ENCODE measurements around the gene SYT7. TPM values are rescaled to one million over a fixed set of nuclear protein-coding genes. Genes with fewer than 3 reads are reported as not detected.

SYT7 gene
- total RNA-seq, 2 donors from 2014 or later = 8.6 to 12.2 TPM

DNA sequence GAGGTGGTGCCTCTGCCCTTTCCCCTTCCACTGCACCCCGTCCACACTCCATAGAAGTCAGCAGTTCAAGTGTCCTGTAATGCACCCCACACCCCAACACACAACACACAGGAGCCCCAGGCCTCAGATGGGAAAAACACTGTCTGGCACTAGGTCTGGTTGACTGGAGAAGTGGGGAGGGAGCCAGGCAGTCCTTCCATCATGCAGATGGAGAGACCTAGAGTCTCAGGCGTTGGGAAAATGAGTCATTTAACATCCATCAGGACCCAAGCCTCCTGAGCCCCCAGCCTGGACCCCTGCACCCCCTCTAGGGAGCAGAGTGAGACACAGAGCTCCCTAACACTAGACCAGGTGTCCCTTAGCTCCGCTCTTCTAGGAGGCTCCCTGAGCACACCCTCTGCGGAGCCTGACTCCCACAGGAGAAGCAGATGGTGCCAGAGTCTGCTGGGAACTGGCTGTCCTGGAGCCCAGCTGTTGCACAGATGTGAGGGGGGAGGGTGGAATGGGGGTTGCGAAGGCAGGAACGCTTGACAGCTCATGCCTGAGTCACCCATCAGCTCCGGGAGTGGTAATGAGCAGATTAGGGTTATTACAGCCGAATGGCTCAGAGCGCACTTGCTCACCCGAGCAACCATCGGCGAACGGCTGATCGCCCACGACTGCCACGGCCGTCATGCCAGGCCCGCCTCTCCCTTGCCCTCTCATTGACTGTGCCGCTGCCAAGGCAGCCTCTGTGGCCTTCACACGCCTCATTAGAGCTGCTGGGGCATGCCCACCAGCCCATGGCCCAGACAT is 22.1 kb upstream of the SYT7 start:
- H3K27me3 ChIP-seq = no peaks in the 10 kb centered on the region
- WGBS, 2 donors = 45 to 68% methylated on average over 1 to 20 of the region's 20 CpGs
- H3K27ac ChIP-seq = peak overlapping the region in 3 of 4 donors; percentile 30 to 47 (median 40)
- no peak overlapping the region for H3K4me3 ChIP-seq
- ATAC-seq (peak; percentile 69), DNase-seq (peak; percentile 41 to 81 (median 73))
- no peaks in the 10 kb centered on the region for H3K36me3 ChIP-seq (replicated peaks in 1 of 2; ENCODE audit: insufficient read depth in 1 of 2, low read depth in 2 of 2)
- H3K4me1 ChIP-seq = no peaks in the 10 kb centered on the region
- intact Hi-C loops (cut with DNase I) = no loop called here
- H3K9me3 ChIP-seq = no peaks in the 10 kb centered on the region
- TF ChIP-seq, protein P1, sequence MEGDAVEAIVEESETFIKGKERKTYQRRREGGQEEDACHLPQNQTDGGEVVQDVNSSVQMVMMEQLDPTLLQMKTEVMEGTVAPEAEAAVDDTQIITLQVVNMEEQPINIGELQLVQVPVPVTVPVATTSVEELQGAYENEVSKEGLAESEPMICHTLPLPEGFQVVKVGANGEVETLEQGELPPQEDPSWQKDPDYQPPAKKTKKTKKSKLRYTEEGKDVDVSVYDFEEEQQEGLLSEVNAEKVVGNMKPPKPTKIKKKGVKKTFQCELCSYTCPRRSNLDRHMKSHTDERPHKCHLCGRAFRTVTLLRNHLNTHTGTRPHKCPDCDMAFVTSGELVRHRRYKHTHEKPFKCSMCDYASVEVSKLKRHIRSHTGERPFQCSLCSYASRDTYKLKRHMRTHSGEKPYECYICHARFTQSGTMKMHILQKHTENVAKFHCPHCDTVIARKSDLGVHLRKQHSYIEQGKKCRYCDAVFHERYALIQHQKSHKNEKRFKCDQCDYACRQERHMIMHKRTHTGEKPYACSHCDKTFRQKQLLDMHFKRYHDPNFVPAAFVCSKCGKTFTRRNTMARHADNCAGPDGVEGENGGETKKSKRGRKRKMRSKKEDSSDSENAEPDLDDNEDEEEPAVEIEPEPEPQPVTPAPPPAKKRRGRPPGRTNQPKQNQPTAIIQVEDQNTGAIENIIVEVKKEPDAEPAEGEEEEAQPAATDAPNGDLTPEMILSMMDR (IDR thresholded peaks at IDR 0.05) = no peak
- no peak for TF ChIP-seq POLR2A (IDR thresholded peaks at IDR 0.05)

DNA sequence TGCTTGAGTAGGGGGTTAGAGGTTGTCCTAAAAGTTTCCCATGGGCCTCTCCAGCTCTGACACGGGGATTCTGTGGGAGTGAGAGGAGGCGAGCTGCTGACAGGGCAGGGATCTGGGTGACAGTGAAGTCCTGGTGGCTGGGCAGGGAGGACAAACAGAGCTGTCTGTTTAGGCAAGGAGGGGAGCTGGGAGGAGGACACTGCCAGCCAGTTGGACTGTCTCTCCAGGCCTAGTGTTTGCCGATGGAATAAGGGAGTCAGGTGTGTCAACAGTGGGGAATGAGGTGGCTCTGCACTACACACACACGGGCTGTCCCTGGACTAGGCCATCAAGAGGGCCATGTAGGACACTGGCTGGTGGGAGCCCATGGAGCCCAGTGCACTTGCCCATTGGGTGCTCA is 20.6 kb upstream of the SYT7 start:
- TF ChIP-seq, protein P1 (IDR thresholded peaks at IDR 0.05) = no peak
- peak in 1 of 3 donors; percentile 17 for TF ChIP-seq POLR2A (IDR thresholded peaks at IDR 0.05)
- no peaks in the 10 kb centered on the region for H3K9me3 ChIP-seq
- H3K4me3 ChIP-seq = no peak overlapping the region
- no peaks in the 10 kb centered on the region for H3K27me3 ChIP-seq
- intact Hi-C loops (cut with DNase I) = no loop called here
- 64 to 87% methylated on average over 3 to 4 of the region's 4 CpGs for WGBS, 2 donors
- H3K27ac ChIP-seq = peak overlapping the region in 1 of 4 donors; percentile 14
- no peaks in the 10 kb centered on the region for H3K4me1 ChIP-seq
- ATAC-seq = no peak
- no peaks in the 10 kb centered on the region for H3K36me3 ChIP-seq (replicated peaks in 1 of 2; ENCODE audit: insufficient read depth in 1 of 2, low read depth in 2 of 2)
- peak in 2 of 4 donors; percentile 32 to 44 for DNase-seq

DNA sequence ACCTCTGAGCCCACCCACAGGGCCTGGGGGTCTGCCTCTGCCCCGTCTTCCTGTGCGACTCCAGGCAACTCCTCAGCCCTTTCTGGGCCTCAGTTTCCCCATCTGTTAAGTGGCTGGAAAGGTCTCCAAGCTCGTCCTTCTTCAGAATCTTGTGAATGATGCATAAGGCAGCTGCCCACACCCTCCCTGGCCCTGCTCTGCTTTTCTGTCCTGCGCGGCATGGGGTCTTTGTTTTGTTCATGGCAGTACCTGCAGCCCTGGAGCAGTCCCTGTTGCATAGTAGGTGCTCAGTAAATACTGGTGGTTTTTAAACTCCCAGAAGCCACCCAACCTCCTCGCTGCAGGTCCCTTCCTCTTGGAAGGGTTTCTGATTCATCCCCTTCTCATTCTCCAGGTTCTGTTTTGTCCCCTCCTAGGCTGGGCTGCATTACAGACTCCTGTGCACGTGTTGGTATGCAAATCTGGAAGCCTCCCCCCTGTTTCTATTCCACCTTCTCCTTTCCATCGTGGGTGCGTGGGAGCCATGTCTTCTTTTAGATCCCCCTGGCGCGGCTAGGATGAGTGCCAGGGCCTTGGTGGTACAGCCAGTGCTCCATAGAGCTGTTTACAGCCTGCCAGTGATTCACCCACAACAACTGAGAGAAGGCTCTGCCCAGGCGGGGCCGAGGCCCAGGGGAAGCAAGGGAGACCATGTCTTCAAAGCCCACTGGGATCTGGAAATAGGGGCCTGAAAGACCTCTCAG is 19.3 kb upstream of the SYT7 start:
- H3K27ac ChIP-seq = no peak overlapping the region
- ATAC-seq = no peak
- intact Hi-C loops (cut with DNase I) = no loop called here

DNA sequence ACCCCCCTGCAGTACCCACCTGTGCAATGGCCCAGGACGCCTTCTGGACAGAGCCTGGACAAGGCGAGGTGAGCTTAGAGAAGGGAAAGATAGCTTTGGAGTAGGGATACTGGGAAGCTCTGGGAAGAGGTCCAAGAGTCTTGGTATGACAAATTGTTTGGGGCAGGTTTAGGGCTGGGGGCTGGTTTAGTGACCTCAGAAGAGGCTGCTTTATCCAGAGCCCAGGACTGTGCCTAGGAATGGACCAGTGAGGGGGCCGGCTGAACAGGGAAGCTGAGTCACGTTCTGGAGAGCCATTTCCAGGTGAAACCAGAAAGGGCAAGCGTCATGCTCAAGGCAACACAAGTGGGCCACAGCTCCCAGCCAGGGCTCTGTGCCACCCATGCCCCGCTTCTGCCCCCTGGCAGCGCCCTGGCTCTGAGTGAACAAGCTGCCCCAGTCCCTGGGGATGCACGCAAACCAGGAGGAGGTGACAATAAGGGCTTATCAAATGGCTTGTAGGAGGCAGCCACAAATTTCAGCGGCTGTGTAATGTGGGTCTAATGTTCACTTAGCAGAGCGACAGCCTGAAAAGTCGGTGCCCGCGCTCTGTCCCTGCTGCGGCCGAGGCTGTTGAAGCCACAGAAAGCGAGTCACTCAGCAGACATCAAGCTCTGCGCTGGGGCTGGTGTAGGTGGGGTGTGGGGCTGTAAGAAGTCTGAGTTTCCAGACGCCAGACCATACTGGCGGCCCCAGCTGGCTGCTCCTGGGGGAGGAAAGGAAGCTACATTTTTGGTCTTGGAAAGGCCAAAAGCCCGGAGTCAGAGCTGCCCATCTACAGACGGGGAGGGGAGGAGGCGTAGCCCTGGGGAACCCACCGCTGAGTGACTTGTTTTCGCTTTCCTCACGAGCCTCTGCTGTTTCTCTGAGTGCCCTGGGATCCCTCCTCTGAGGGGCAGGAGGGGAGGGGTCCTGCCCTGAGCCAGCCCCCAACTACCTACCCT is 18.3 kb upstream of the SYT7 start:
- ATAC-seq (no peak), DNase-seq (peak in 1 of 4 donors; percentile 39)
- H3K27ac ChIP-seq = peak overlapping the region in 1 of 4 donors; percentile 13

More for the DNA sequence above, 19.3 kb upstream of the SYT7 start:
- Histone ChIP-seq H3K4me1 (no peaks in the 10 kb centered on the region), H3K4me3 (no peak overlapping the region), H3K36me3 (replicated peaks in 1 of 2; ENCODE audit: insufficient read depth in 1 of 2, low read depth in 2 of 2) (no peaks in the 10 kb centered on the region), H3K27me3 (no peaks in the 10 kb centered on the region), H3K9me3 (no peaks in the 10 kb centered on the region)
- 68 to 70% methylated on average over 11 to 13 of the region's 13 CpGs for WGBS, 2 donors
- TF ChIP-seq POLR2A (IDR thresholded peaks at IDR 0.05) = no peak
- TF ChIP-seq, protein P1 (IDR thresholded peaks at IDR 0.05) = no peak
- no peak for DNase-seq

More for the DNA sequence above, 18.3 kb upstream of the SYT7 start:
- intact Hi-C loops (cut with DNase I) = no loop called here
- H3K36me3 ChIP-seq (replicated peaks in 1 of 2; ENCODE audit: insufficient read depth in 1 of 2, low read depth in 2 of 2) = no peaks in the 10 kb centered on the region
- TF ChIP-seq POLR2A (IDR thresholded peaks at IDR 0.05) = no peak
- TF ChIP-seq, protein P1 (IDR thresholded peaks at IDR 0.05) = no peak
- no peaks in the 10 kb centered on the region for H3K27me3 ChIP-seq
- 44 to 60% methylated on average over 11 to 25 of the region's 25 CpGs for whole genome bisulfite sequencing, 2 donors
- no peaks in the 10 kb centered on the region for H3K9me3 ChIP-seq
- no peak overlapping the region for H3K4me3 ChIP-seq
- H3K4me1 ChIP-seq = no peaks in the 10 kb centered on the region
